Right forelimb (tissue), 1 donor: ENCODE results near the gene HAUS7.

Source experiments
- DNase-seq: peaks from one replicate; pipeline ENCODE4 v3.0.0-alpha.2; 2018

The HAUS7 gene

GRCh38 chrX:153454901-153455550 lies 15.3 kb downstream of the HAUS7 start:
- peak; percentile 16 for DNase-seq

- DNase-seq: no peak
Measured at GRCh38 chrX:153450949-153451277, 19.5 kb downstream of the HAUS7 start.

- no peak for DNase-seq
Measured at GRCh38 chrX:153450114-153450948, 20.0 kb downstream of the HAUS7 start.

- no peak for DNase-seq
Measured at GRCh38 chrX:153449368-153450113, 20.8 kb downstream of the HAUS7 start.

- no peak for DNase-seq
Measured at GRCh38 chrX:153448556-153449367, 21.6 kb downstream of the HAUS7 start.

GRCh38 chrX:153447581-153447960 lies 22.8 kb downstream of the HAUS7 start:
- no peak for DNase-seq

- DNase-seq: no peak
Measured at GRCh38 chrX:153446950-153447580, 23.3 kb downstream of the HAUS7 start.

- DNase-seq: no peak
Measured at GRCh38 chrX:153446636-153446936, 23.8 kb downstream of the HAUS7 start.

- DNase-seq: no peak
Measured at GRCh38 chrX:153445856-153446635, 24.3 kb downstream of the HAUS7 start, which contains the start of gene TREX2. Gene TREX2, minus strand, starts transcription at chrX:153446056. Its CDS starts 626 bp downstream, at chrX:153445430.

GRCh38 chrX:153445106-153445855 lies 25.1 kb downstream of the HAUS7 start:
- no peak for DNase-seq

GRCh38 chrX:153444333-153445011 lies 25.9 kb downstream of the HAUS7 start:
- DNase-seq: no peak

GRCh38 chrX:153443476-153444332 lies 26.7 kb downstream of the HAUS7 start:
- DNase-seq: no peak

GRCh38 chrX:153442463-153442862 lies 27.9 kb downstream of the HAUS7 start:
- no peak for DNase-seq

- no peak for DNase-seq
Measured at GRCh38 chrX:153441981-153442380, 28.4 kb downstream of the HAUS7 start.

GRCh38 chrX:153441296-153441695 lies 29.1 kb downstream of the HAUS7 start:
- DNase-seq: no peak

- DNase-seq: no peak
Measured at GRCh38 chrX:153440556-153441135, 29.7 kb downstream of the HAUS7 start.

GRCh38 chrX:153439977-153440376 lies 30.4 kb downstream of the HAUS7 start:
- no peak for DNase-seq

- no peak for DNase-seq
Measured at GRCh38 chrX:153438532-153438931, 31.8 kb downstream of the HAUS7 start.

- no peak for DNase-seq
Measured at GRCh38 chrX:153435845-153436244, 34.5 kb downstream of the HAUS7 start.
